GM21723 (cell line): ENCODE results near the gene RSPH3.
"Not testable (repeated sequence)": the region's sequence is repeated elsewhere in the genome, so short reads cannot be mapped to it uniquely, and the experiment has no call there.

Source experiments
- ATAC-seq: cut with Tn5 transposase; IDR thresholded peaks from one replicate; pipeline ENCODE4 v1.9.1; 2021; ENCODE audit warnings: mild to moderate bottlenecking, moderate library complexity; ENCODE audit not compliant: unreplicated experiment

The RSPH3 gene

GRCh38 chr6:159025224-159025623 is 25.2 kb upstream of the RSPH3 start:
- not testable (repeated sequence) for ATAC-seq

- no peak for ATAC-seq
Measured at GRCh38 chr6:159023893-159024292, 23.9 kb upstream of the RSPH3 start.

DNA sequence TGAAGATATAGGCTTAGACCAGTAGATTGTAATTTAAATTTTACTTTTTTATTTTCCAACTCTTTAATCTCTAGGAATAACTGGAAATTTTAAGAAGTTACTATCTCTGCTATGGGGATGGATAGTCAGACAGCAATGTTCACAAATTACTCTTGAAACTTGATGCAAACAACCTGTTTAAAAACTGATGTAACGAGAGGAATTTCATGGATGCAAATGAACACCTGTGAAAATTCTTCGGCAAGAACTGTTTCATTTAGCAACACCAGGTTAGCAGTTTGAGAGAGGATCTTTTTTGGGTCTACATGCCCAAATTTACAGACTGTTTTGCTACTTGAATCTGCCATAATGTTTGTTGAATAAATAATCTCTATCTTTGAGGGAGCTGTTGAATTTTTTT is 20.0 kb upstream of the RSPH3 start:
- no peak for ATAC-seq

GRCh38 chr6:159017757-159018559 is 18.0 kb upstream of the RSPH3 start:
- no peak for ATAC-seq

DNA sequence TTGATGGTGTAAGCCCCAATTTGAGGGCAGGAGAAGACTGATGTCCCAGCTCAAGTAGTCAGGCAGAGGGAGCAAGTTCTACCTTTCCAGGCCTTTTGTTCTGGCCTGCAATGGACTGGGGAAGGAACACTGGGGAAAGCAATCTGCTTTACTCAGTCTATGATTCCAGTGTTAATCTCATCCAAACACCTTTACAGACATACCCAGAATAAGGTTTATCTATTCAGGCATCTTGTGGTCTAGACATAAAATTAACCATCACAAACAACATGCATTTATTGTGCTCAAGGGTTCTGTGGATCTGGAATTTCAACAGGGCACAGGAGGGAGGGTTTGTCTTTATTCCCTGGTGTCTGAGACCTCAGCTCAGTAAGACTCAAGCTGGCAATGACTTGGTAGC is 14.4 kb upstream of the RSPH3 start:
- no peak for ATAC-seq

GRCh38 chr6:159013229-159013628 is 13.2 kb upstream of the RSPH3 start:
- no peak for ATAC-seq

- ATAC-seq = no peak
Measured at GRCh38 chr6:159012201-159012600, 12.2 kb upstream of the RSPH3 start.

DNA sequence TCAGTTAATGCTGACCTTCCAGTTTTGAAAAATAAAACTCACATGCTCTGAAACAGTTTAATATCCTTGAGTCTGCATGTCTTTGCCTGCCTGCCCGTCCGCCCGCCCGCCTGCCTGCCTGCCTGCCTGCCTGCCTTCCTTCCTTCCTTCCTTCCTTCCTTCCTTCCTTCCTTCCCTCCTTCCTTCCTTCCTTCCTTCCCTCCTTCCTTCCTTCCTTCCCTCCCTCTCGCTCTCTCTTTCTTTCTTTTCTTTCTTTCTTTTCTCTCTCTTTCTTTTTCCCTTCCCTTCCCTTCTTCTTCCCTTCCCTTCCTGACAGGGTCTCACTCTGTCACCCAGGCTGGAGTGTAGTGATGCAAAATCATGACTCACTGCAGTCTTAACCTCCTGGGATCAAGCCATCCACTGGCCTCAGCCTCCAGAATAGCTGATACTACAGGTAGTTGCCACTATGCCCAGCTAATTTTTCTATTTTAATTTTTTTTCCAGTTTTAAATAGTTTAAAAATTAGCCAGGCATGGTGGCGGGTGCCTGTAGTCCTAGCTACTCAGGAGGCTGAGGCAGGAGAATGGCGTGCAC is 10.1 kb upstream of the RSPH3 start:
- ATAC-seq = not testable (repeated sequence)

- peak; percentile 79 for ATAC-seq
Measured at GRCh38 chr6:159008656-159009288, 8.8 kb upstream of the RSPH3 start.

DNA sequence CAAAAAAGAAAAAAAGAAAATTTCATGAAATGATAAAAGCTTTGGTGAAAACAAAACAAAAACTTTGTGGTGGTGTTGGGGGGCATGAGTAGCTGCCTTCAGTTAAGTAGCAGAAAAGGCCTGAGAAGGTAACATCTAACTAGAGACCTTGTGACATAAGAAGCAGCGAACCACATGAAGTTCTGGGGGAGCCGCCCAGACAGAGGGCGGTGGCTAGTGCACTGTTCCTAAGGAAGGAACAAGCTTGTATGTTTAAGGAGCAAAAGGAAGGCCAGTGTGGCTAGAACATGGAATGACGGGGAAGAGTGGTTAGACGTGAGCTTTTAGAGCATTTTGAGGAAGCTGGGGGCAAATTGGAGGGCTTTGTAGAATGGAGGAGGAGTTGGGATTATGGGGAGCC is 7.5 kb upstream of the RSPH3 start:
- ATAC-seq = no peak

DNA sequence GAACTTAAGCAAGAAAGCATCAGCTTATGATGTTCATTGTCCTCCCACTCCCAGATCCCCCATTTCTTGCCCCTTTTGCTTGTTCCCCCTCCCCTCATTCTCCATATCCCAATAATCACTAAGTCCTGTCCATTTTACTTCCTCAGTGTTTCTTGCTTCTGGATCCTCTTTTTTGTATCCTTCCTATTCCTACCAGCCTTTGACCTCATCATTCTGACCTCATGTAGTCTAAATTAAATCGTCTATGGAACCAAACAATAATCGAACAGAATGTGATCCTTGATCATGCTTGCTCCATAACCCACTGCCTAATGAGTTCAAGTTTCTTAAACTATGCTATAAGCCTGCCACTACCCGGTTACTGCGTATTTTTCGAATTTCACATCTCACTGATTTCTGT is 5.4 kb upstream of the RSPH3 start:
- no peak for ATAC-seq

DNA sequence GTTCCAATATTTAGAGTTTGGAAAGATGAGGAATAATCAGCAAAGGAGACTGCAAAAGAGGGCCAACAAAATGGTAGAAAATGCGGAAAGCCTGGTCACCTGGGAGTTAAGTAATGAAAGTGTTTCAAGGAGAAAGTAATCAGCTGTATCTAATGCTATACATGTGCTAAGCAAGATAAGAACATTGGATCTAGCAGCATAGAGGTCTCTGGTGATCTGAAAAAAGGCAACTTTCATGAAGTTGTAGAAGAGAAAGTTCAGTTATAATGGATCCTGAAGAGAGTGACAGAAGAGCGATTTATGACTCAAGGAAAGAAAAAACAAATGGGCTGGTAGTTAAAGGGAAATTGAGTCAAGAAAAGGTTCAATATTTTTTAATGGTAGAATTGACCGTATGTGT is 4.6 kb upstream of the RSPH3 start:
- no peak for ATAC-seq

GRCh38 chr6:159002432-159003155 is 2.6 kb upstream of the RSPH3 start:
- no peak for ATAC-seq

DNA sequence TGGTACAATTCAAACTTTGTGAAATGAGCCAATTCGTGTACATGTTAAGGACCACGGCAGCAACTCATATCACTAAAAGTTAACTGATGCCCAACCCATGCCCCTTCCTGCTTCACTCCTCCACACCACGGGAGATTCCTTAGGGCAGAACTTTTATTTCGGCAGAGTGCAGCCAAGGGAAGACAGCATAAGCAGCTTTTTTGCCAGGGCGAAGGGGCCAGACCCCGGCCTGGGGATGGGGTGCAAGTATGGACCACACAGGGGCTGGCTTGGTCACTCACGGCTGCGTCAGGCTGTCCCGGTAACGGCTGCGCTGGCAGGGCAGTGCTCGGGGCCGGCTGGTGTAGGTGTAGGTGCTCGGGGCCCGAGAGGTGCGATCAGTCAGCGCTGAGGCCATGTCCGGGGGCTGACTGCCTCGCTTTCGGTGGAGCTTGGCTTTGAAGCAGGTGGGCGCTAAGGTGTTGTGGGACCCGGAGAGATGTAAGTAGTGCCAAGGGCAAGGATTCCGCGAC is 792 bp downstream of the RSPH3 start:
- ATAC-seq = peak; percentile 38

- no peak for ATAC-seq
Measured at GRCh38 chr6:158996856-158997255, 3.1 kb downstream of the RSPH3 start.

GRCh38 chr6:158993639-158994038 is 6.4 kb downstream of the RSPH3 start:
- no peak for ATAC-seq

DNA sequence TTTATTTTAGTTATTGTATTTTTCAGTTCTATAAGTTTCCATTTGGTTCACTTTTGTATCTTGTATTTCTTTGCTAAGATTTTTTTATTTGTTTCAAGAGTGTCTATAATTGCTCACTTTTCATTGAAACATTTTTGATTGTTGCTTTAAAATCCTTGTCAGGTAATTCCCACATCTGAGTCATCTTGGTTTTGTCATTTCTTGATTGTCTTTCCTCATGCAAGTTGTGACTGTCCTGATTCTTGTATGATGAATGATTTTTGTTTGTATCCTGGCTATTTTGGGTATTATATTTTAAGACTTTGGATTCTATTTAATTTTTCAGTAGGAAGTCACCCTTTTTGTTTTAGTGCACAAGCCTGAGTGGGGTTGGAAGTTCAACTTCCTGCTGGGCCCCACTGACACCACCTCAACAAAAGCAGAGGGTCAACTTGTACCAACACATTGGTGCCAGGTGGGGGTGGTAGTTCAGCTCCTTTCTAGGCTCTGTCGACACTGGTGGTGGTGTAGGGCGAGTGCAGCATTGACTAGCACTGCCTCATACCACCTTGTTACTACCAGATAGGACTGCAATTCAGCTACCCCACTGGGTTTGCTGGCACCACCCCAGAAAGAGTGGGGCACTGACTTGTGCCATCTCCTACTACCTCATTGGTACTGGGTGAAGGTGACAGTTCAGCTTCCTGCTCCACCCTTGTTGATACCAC is 8.8 kb downstream of the RSPH3 start:
- ATAC-seq = no peak

DNA sequence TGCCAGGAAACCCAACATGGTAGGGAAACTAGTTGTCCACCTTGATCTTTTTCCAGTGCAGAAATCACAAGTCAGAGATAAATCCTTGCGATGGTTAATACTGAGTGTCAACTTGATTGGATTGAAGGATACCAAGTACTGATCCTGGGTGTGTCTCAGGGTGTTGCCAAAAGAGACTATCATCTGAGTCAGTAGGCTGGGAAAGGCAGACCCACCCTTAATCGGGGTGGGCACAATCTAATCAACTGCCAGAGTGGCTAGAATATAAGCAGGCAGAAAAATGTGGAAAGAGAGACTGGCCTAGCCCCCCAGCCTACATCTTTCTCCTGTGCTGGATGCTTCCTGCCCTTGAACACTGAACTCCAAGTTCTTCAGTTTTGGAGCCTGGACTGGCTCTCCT is 10.3 kb downstream of the RSPH3 start:
- ATAC-seq = not testable (repeated sequence)

- ATAC-seq = no peak
Measured at GRCh38 chr6:158988477-158988876, 11.5 kb downstream of the RSPH3 start.

GRCh38 chr6:158987657-158988056 is 12.3 kb downstream of the RSPH3 start:
- ATAC-seq = no peak

DNA sequence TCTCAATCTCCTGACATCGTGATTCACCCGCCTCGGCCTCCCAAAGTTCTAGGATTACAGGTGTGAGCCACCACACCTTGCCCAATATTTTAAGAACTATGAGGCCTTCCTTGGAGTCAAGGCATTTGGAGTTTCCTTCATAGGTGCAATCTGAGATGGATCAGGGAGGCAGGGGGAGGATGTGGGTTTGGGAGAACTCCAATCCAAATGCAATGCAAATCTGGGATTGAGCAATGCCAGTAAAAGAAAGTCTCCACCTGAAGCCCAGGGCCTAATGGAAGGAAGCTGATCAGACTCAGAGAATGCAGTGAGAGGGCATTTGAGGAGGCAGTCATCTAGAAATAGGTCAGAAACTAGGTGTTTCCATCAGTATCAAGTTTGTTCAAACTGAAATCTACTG is 21.2 kb downstream of the RSPH3 start:
- ATAC-seq = no peak
